A172 (cell line): ENCODE results near the gene BLOC1S3. TPM values are rescaled to one million over a fixed set of nuclear protein-coding genes. Genes with fewer than 3 reads are reported as not detected.

ENCODE experiments used
- DNase-seq: peaks from one replicate; pipeline ENCODE4 v3.0.0-alpha.2; 2015; ENCODE audit warnings: low spot score
- total RNA-seq: library from RNA; depleted of rRNA; stranded (reverse); fragments of >200 nt; shearing (Covaris generic); gene quantifications from 2 replicates; pipeline ENCODE4 v1.2.3, GENCODE V29; 2014

Gene BLOC1S3
- total RNA-seq, 1 experiment from 2014 or later: 0.19 TPM

GRCh38 chr19:45182758-45183157, 4.2 kb downstream of the BLOC1S3 start:
- no peak for DNase-seq

- DNase-seq: no peak
Observed at GRCh38 chr19:45184115-45184514, 5.5 kb downstream of the BLOC1S3 start.

GRCh38 chr19:45186509-45187334, 8.1 kb downstream of the BLOC1S3 start:
- no peak for DNase-seq

GRCh38 chr19:45187421-45188100, 9.0 kb downstream of the BLOC1S3 start:
- no peak for DNase-seq

GRCh38 chr19:45189971-45190370, 11.4 kb downstream of the BLOC1S3 start:
- no peak for DNase-seq

GRCh38 chr19:45191375-45191774, 12.8 kb downstream of the BLOC1S3 start:
- no peak for DNase-seq

GRCh38 chr19:45195764-45196163, 17.2 kb downstream of the BLOC1S3 start:
- DNase-seq: no peak

- DNase-seq: no peak
Observed at GRCh38 chr19:45200568-45200967, 22.0 kb downstream of the BLOC1S3 start.

GRCh38 chr19:45202637-45203036, 24.1 kb downstream of the BLOC1S3 start:
- DNase-seq: no peak

GRCh38 chr19:45205810-45206209, 27.2 kb downstream of the BLOC1S3 start:
- no peak for DNase-seq

GRCh38 chr19:45206328-45206727, 27.7 kb downstream of the BLOC1S3 start:
- no peak for DNase-seq

- peak; percentile 11 for DNase-seq
Observed at GRCh38 chr19:45211751-45212381, 33.3 kb downstream of the BLOC1S3 start.

GRCh38 chr19:45213031-45213430, 34.4 kb downstream of the BLOC1S3 start:
- DNase-seq: no peak

- no peak for DNase-seq
Observed at GRCh38 chr19:45215391-45216191, 37.0 kb downstream of the BLOC1S3 start.

GRCh38 chr19:45216667-45217066, 38.1 kb downstream of the BLOC1S3 start:
- no peak for DNase-seq

- no peak for DNase-seq
Observed at GRCh38 chr19:45217193-45217956, 38.8 kb downstream of the BLOC1S3 start.

GRCh38 chr19:45217957-45218334, 39.4 kb downstream of the BLOC1S3 start:
- no peak for DNase-seq

GRCh38 chr19:45218426-45218825, 39.8 kb downstream of the BLOC1S3 start:
- no peak for DNase-seq

- DNase-seq: no peak
Observed at GRCh38 chr19:45218911-45219743, 40.5 kb downstream of the BLOC1S3 start.

- DNase-seq: no peak
Observed at GRCh38 chr19:45222724-45223123, 44.1 kb downstream of the BLOC1S3 start.
